ENCODE results near the gene UBE3A. TPM values are rescaled to one million over a fixed set of nuclear protein-coding genes. Genes with fewer than 3 reads are reported as not detected.

Gene UBE3A
- total and polyA plus RNA-seq, 8 donors, result 8.9 to 48.9 (median 39.0) TPM

GRCh38 chr15:25331860-25332259 is 107.0 kb downstream of the UBE3A start:
- Histone ChIP-seq H3K27me3 (no peaks in the 10 kb centered on the region), H3K4me3 (no peak overlapping the region), H3K4me1 (no peaks in the 10 kb centered on the region), H3K27ac (no peak overlapping the region), H3K36me3 (no peaks in the 10 kb centered on the region), H3K9me3 (no peaks in the 10 kb centered on the region)
- intact Hi-C loops (cut with DNase I), result no loop called here
- ATAC-seq (no peak), FAIRE-seq (no peak), DNase-seq (no peak)
- TF ChIP-seq, protein P1, sequence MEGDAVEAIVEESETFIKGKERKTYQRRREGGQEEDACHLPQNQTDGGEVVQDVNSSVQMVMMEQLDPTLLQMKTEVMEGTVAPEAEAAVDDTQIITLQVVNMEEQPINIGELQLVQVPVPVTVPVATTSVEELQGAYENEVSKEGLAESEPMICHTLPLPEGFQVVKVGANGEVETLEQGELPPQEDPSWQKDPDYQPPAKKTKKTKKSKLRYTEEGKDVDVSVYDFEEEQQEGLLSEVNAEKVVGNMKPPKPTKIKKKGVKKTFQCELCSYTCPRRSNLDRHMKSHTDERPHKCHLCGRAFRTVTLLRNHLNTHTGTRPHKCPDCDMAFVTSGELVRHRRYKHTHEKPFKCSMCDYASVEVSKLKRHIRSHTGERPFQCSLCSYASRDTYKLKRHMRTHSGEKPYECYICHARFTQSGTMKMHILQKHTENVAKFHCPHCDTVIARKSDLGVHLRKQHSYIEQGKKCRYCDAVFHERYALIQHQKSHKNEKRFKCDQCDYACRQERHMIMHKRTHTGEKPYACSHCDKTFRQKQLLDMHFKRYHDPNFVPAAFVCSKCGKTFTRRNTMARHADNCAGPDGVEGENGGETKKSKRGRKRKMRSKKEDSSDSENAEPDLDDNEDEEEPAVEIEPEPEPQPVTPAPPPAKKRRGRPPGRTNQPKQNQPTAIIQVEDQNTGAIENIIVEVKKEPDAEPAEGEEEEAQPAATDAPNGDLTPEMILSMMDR (IDR thresholded peaks at IDR 0.05), result no peak
- WGBS, 2 donors, result 78 to 80% methylated on average over 2 of the region's 2 CpGs

DNA sequence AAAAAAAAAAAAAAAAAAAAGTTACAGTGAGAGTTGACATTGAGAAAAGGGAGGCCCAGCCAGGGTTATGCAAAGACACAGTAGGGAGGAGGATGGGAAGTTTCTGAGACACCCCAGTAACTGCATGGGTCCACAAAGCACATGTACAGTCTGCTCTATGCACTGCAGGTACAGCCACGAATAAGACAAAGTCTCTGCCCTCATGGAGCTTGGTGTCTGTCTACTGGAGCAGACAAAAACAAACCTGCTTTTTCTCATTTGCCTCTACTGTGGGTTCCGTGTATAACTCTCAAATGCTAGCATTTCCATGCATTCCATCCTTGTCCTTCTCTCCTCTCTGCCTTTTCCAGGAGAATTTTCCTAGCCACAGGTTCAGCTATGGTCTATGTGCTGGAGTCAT is 107.4 kb downstream of the UBE3A start:
- TF ChIP-seq, protein P1 (IDR thresholded peaks at IDR 0.05), result no peak
- intact Hi-C loops (cut with DNase I), result no loop called here
- no peak overlapping the region for H3K4me3 ChIP-seq

DNA sequence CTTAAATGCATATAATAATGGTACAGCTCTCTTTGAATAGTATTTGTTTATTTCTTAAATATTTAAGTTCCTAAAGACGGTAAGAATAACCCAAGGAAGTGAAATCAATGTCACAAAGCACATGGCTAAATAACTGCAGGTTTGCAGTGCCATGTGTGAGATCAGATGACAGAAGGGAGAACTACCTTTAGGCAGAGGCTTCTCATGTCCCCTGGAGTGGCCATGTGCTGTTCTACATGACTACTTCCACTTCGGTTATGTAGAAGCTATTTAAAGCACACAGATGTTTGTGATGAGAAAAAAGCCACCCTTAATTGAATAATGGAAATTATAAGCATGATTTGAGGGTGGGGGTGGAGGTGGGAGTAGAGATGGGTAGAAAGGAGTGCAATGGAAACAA is 109.1 kb downstream of the UBE3A start:
- no peak for ATAC-seq
- intact Hi-C loops (cut with DNase I), result no loop called here
- Histone ChIP-seq H3K4me1 (no peaks in the 10 kb centered on the region), H3K27ac (no peak overlapping the region), H3K27me3 (no peaks in the 10 kb centered on the region), H3K4me3 (no peak overlapping the region), H3K9me3 (no peaks in the 10 kb centered on the region), H3K36me3 (no peaks in the 10 kb centered on the region)
- WGBS, 2 donors, result 79 to 83% methylated on average over 2 of the region's 2 CpGs
- no peak for DNase-seq
- no peak for FAIRE-seq
- TF ChIP-seq, protein P1 (IDR thresholded peaks at IDR 0.05), result no peak

More for the DNA sequence above, 107.4 kb downstream of the UBE3A start:
- WGBS, 2 donors, result 98% methylated on average over 2 of the region's 2 CpGs
- no peaks in the 10 kb centered on the region for H3K9me3 ChIP-seq
- no peaks in the 10 kb centered on the region for H3K27me3 ChIP-seq
- no peak for FAIRE-seq
- no peak for DNase-seq
- no peaks in the 10 kb centered on the region for H3K4me1 ChIP-seq
- no peak for ATAC-seq
- no peak overlapping the region for H3K27ac ChIP-seq
- no peaks in the 10 kb centered on the region for H3K36me3 ChIP-seq

DNA sequence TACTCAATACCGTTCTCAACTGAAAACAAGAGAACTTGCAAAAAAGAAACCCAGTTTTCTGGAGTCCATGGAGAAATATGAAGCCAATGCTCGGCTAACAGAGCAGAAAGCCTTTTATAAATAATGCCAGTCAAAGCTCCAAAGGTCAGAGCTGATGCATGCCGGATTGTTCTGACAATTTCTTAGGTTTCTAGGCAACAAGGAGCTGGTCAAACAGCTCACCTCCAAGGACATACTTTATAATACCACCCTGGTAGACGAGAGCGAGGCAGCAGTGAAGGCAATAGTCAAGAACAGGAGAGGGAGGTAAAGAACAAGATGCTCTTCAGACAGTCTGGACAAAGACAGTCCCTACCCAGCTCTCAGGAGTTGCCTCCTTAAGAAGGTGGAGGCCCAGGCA is 111.1 kb downstream of the UBE3A start:
- TF ChIP-seq, protein P1 (IDR thresholded peaks at IDR 0.05), result no peak
- intact Hi-C loops (cut with DNase I), result no loop called here
- H3K4me3 ChIP-seq, result no peak overlapping the region
- DNase-seq, result no peak
- no peak for FAIRE-seq
- no peaks in the 10 kb centered on the region for H3K27me3 ChIP-seq
- 65 to 67% methylated on average over 5 of the region's 5 CpGs for WGBS, 2 donors
- H3K27ac ChIP-seq, result no peak overlapping the region
- peak in 2 of 4 donors; percentile 38 to 54 for ATAC-seq
- no peaks in the 10 kb centered on the region for H3K9me3 ChIP-seq
- H3K4me1 ChIP-seq, result no peaks in the 10 kb centered on the region
- H3K36me3 ChIP-seq, result no peaks in the 10 kb centered on the region

DNA sequence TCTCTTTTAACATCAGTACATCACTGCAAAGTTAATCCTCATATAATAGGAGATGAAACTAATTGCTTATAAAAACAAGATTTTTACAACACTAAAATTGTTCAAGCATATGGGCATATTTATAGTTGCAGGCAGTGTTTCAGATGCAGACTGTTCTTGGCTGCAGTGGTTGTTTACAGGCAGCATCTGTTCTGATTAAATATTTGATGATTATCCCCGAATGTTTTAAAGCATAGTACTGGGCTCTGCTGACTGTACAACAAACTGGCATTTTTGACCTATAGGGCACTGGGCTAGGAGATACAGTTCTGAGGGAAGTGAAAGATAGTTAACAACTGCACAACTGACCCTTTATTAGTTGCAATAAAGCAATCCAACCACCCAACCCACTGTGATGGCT is 113.6 kb downstream of the UBE3A start:
- H3K4me3 ChIP-seq, result no peak overlapping the region
- H3K9me3 ChIP-seq, result no peaks in the 10 kb centered on the region
- ATAC-seq (no peak), DNase-seq (no peak), FAIRE-seq (no peak)
- 40% methylated on average over 1 of the region's 1 CpG for WGBS, 2 donors
- H3K4me1 ChIP-seq, result no peaks in the 10 kb centered on the region
- intact Hi-C loops (cut with DNase I), result no loop called here
- H3K27me3 ChIP-seq, result no peaks in the 10 kb centered on the region
- TF ChIP-seq, protein P1 (IDR thresholded peaks at IDR 0.05), result no peak
- H3K36me3 ChIP-seq, result no peaks in the 10 kb centered on the region
- no peak overlapping the region for H3K27ac ChIP-seq
